Measurements from ENCODE around the gene DLK2.

DLK2 gene

GRCh38 chr6:43452896-43453295 lies 2.5 kb downstream of the DLK2 start:
- DNase-seq, result no peak

GRCh38 chr6:43451939-43452338 lies 3.4 kb downstream of the DLK2 start:
- DNase-seq, result no peak

- DNase-seq, result no peak
Measured at GRCh38 chr6:43451348-43451747, 4.0 kb downstream of the DLK2 start.

GRCh38 chr6:43450699-43451131 lies 4.6 kb downstream of the DLK2 start:
- no peak for DNase-seq

- no peak for DNase-seq
Measured at GRCh38 chr6:43448916-43449315, 6.4 kb downstream of the DLK2 start.

- DNase-seq, result no peak
Measured at GRCh38 chr6:43447604-43448003, 7.7 kb downstream of the DLK2 start.

- no peak for DNase-seq
Measured at GRCh38 chr6:43445576-43445975, 9.8 kb downstream of the DLK2 start.

GRCh38 chr6:43444582-43444981 lies 10.8 kb downstream of the DLK2 start:
- DNase-seq, result no peak

- no peak for DNase-seq
Measured at GRCh38 chr6:43444036-43444435, 11.3 kb downstream of the DLK2 start.

- DNase-seq, result no peak
Measured at GRCh38 chr6:43442935-43443334, 12.4 kb downstream of the DLK2 start.

GRCh38 chr6:43437700-43438099 lies 17.6 kb downstream of the DLK2 start:
- no peak for DNase-seq

GRCh38 chr6:43436577-43437282 lies 18.6 kb downstream of the DLK2 start:
- DNase-seq, result no peak

- no peak for DNase-seq
Measured at GRCh38 chr6:43435682-43436437, 19.5 kb downstream of the DLK2 start.

- no peak for DNase-seq
Measured at GRCh38 chr6:43434943-43435342, 20.4 kb downstream of the DLK2 start.

GRCh38 chr6:43434001-43434840 lies 21.1 kb downstream of the DLK2 start:
- no peak for DNase-seq

- no peak for DNase-seq
Measured at GRCh38 chr6:43433148-43433547, 22.2 kb downstream of the DLK2 start.

GRCh38 chr6:43432009-43432945 lies 23.1 kb downstream of the DLK2 start:
- no peak for DNase-seq

GRCh38 chr6:43428874-43429273 lies 26.5 kb downstream of the DLK2 start:
- no peak for DNase-seq

GRCh38 chr6:43428112-43428570 lies 27.2 kb downstream of the DLK2 start:
- no peak for DNase-seq

- peak; percentile 89 for DNase-seq
Measured at GRCh38 chr6:43427406-43428111, 27.8 kb downstream of the DLK2 start, which contains the start of gene ABCC10. Gene ABCC10, plus strand, starts transcription at chr6:43427541. Its CDS starts 438 bp downstream, at chr6:43427979.

- DNase-seq, result no peak
Measured at GRCh38 chr6:43426928-43427405, 28.4 kb downstream of the DLK2 start.
